CD4-positive, alpha-beta T cell treated with Interleukin-6 at 100 ng/mL for 8 hours (primary cell): Measurements from ENCODE around the gene FGF1.

Source experiments
- DNase-seq: peaks from one replicate; pipeline ENCODE4 v3.0.0-alpha.2; 2020; ENCODE audit warnings: mixed read lengths, low spot score

The FGF1 gene

GRCh38 chr5:142685418-142686209 is at the start of gene FGF1:
Gene FGF1, minus strand, starts transcription at chr5:142686090. Its CDS starts 71,963 bp downstream, at chr5:142614127.
- DNase-seq = no peak

- no peak for DNase-seq
Measured at GRCh38 chr5:142727735-142728047, 41.8 kb upstream of the FGF1 start.

- DNase-seq = no peak
Measured at GRCh38 chr5:142726188-142726731, 40.4 kb upstream of the FGF1 start.

DNA sequence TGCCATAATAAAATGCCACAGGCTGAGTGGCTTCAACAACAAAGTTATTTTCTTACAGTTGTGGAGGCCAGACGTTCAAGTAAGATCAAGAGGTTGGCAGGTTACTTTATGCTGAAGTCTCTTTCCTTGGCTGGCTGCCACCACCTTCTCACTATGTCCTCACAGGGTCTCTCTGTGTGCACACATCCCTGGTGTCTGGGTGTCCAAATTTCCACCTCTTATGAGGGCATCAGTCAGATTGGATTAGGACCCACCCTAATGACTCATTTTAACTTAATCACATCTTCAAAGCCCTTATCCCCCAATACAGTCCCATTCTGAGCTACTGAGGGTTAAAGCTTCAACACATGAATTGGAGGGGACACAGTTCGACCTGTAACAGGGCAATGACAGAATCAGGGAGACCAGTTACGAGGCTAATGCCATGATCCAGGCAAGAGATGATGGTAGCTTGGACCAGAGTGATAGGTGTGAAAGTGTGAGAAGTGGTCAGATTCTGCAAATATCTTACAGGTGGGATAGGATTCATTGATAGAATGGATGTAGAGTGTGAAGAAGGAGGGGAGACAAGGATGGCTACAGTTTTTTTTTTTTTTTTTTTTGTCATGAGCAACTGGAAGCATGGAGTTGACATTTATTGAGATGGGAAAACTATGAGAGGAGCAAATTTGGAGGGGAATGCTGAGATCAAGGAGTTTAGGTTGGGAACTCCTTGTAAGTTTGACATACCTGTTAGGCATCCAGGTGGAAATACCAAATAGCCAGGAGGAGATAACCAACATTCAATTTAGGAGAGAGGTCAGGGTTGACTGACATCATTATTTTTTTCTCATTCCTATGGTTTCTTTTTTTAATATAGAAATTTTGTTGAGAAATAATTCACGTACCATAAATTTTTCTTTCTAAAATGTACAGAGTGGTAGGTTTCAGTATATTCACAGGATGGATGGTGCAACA is 39.6 kb upstream of the FGF1 start:
- no peak for DNase-seq

DNA sequence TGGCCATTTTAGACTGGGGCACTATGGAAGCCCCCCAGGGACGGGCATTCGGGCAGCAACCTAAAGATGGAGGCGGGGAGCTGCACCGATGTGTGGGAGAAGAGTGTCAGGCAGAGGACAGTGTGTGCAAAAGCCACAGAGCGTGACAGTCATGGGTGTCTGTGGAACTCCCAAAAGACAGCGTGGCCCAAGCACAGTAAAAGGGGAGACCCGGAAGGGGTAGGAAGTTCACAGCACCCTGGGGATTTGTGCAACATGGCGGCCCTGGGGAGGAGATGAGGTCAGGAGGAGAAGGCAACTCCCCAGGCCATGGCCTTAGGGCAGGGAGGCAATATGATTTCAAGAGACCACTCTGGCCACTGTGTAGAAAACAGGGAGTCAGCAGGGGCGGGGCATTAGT is 38.9 kb upstream of the FGF1 start:
- DNase-seq = no peak

DNA sequence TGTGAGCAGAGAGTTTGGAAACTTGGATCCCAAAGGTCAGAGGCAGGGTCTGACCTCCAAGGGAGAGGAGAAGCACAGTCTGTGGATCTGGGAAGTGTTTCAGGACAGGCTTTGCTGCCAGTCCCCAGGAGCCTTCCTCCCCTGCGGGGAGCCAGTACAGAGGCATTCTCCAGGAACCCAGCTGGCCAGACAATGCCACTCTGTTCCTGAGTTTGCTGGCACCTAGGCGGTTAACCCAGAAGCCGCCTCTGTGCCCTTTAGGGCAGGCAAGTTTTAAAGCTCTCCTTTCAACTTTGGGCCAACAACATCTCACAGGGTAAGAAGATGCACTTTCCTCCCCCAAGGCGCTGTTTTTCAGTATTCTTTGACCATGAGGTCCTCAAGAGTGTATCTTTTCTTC is 37.0 kb upstream of the FGF1 start:
- no peak for DNase-seq

GRCh38 chr5:142722146-142722545 is 36.3 kb upstream of the FGF1 start:
- no peak for DNase-seq

DNA sequence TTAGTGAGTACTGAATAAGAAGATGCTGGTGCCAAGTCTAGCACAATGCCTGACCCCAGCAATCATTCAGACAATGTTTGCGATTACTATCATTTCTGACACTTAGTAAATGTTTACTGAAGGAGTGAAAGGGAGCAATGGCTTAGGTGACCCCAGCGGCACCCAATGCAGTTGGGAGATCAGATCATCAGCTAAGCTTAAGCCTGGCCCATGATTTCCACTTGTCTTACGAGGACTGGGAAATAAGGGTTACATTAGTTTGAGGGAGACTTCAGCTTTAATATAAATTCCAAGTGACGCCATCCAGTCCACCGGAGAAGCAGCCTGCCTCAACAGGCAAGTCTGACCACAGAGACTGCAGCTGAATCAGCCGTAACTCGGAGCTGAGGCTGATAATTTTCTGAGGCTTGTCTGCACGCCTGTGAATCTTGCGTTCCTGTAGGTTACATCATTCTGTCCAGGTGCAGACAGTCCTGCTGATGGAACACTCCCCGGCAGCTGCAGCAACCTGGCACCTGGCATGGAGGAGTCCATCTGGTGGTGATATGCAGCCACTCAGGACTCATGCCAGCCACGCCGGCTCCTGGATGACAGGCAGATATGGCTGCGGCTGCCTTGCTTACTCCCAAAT is 34.9 kb upstream of the FGF1 start:
- DNase-seq = no peak

DNA sequence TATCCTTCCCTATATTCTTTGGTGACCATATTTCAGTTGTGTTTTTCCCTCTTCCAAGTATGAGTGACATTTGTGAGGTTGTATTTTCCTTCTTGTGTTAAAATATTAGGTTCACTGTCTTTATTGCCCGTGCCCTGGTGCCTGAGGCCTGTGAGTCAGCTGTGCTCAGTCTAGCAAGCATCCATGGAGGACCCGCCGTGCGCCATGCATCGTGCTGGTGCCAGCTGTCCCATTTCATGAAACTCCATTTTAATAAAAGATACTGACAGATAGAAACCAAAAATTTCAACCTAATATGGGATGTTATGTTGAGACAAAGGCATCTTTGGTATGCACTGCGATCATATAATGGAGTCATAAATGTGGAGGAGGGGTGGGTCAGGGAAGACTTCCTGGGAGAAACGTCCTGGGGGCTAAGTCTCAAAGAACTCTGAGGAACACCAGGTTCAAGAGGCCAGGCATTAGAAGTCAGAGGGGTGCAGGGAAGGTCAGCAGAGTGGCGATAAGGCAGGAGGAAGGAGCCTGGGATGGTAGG is 34.0 kb upstream of the FGF1 start:
- DNase-seq = no peak

DNA sequence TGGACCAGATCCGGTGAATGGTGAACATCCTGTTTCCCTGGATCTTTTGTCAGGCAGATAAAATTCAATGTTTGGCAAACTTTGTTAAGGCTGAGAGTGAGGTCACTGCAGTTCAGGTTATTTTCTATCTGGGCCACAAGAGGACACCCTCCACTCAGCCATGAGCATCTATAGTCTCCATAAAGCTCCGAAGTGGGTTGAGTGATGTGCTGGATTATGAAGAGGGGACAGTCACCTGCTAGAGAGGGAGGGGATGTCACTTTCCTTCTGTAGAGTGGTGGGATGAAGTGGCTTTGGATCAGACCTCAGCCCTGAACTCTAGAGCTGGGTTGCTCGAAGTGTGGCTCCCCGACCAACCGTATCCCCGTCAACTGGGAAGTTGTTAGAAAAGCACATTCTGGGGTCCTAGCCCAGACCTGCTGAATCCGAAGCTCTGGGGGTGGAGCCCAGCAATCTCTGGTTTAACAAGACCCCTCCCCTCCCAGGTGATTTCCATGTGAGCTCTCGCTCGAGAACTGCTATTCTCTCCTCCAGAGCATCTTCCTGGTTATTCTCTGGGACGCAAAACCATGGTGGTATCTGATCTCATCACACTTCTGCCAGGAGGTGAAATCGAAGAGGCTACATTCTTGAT is 31.8 kb upstream of the FGF1 start:
- DNase-seq = no peak

GRCh38 chr5:142716963-142717362 is 31.1 kb upstream of the FGF1 start:
- DNase-seq = peak; percentile 20

DNA sequence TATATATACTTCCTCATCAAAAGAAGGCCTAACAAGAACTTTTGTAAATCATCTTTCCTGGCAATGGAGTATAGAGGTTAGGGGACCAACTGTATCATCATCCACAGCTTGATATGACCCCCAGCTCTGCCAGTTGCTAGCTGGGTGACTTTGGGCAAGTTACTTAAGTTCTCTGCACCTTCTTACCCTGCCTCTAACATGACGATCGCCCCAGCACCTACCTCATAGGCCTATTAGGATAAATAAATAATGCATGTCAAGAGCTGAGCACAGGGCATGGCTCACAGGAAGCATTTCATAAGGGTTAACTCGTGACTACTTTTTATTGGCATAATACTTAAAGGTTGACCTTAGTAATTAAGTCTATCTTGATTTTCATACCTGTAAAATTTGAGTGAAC is 29.4 kb upstream of the FGF1 start:
- no peak for DNase-seq

- peak; percentile 83 for DNase-seq
Measured at GRCh38 chr5:142713121-142713706, 27.3 kb upstream of the FGF1 start.

GRCh38 chr5:142703153-142703552 is 17.3 kb upstream of the FGF1 start:
- no peak for DNase-seq

- no peak for DNase-seq
Measured at GRCh38 chr5:142701673-142702311, 15.9 kb upstream of the FGF1 start.

DNA sequence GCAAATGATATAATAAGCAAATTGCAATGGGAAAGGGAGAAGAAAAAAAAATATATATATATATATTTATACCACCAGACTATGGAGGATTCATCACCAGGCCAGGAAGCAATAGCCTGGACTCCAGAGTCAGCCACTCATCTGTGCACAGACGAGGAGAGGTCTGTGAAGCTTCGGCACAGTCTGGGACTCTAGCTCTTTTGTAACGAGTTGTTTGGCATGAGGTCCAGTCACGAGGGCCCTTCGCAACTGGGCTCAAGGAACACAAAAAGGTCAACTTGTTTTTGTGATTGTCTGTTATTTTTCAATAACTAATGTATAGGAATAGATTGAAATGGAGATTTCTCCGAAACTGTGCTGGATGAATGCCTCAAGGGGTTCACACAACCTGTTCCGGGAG is 14.7 kb upstream of the FGF1 start:
- no peak for DNase-seq

GRCh38 chr5:142699184-142699720 is 13.4 kb upstream of the FGF1 start:
- peak; percentile 67 for DNase-seq

- DNase-seq = no peak
Measured at GRCh38 chr5:142698447-142699183, 12.7 kb upstream of the FGF1 start.

DNA sequence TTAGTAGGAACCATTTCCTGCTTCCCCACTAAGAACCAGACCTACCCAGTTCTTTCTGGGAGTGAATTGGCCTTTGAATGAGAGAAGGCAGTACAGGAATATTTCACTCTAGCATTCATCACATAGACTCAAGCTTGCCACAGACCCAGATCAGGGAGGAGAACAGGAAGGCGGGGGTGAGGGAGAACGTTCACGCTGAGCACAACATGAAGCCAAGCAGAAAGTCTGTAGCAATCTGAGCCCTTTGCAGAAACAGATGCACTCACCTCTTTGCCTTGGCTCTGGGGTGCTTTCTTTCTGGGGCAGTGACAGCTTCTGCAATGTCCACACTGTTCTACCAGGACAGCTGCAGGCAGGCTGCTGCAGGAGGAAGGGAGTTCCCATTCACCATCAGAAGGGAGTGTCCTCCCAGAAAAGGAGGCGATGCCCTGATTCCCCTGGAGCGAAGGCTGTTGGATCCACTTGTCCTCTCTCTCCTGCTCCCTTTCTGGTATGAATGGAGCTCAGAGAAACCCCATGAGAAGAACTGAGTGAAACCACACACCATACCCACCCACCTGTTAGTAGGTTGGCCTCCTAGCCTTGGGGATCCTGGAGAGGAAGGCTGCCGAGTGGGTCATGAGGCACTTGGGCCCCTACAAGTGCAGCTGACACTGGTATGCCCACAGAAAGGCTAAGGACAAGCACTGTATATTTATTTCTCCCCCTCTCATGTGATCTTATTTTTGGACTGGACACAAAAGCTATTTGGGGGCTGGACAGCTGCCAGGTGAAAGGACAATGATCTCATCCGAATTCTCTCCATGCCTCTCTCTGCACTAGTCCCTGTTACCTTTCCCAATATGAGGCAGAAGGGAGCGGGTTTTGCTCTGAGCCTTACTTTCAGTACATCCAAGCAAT is 11.7 kb upstream of the FGF1 start:
- DNase-seq = no peak
